GM10266 (cell line): ENCODE results near the gene FLNC.

ENCODE experiments used
- DNase-seq: peaks from one replicate; pipeline ENCODE4 v3.0.0; 2012; ENCODE audit errors: extremely low spot score
- CTCF ChIP-seq: IDR thresholded peaks from 2 replicates; pipeline ENCODE4 v1.5.1; 2012; ENCODE audit warnings: mild to moderate bottlenecking, low read depth; ENCODE audit not compliant: control insufficient read depth, insufficient read depth; ENCODE audit errors: missing control alignments

FLNC gene

GRCh38 chr7:128830231-128831177 is at the start of gene FLNC:
TSS of gene FLNC (plus strand) at chr7:128830406. CDS start at chr7:128830638, 232 bp downstream.
- no peak for DNase-seq
- no peak for TF ChIP-seq CTCF

GRCh38 chr7:128781126-128781525 is 49.1 kb upstream of the FLNC start:
- DNase-seq = no peak
- TF ChIP-seq CTCF = no peak

- no peak for DNase-seq
- no peak for TF ChIP-seq CTCF
Observed at GRCh38 chr7:128781851-128782250, 48.4 kb upstream of the FLNC start.

- no peak for TF ChIP-seq CTCF
- no peak for DNase-seq
Observed at GRCh38 chr7:128783143-128783861, 46.9 kb upstream of the FLNC start.

GRCh38 chr7:128785738-128786137 is 44.5 kb upstream of the FLNC start:
- no peak for DNase-seq
- no peak for TF ChIP-seq CTCF

GRCh38 chr7:128788446-128789412 is 41.5 kb upstream of the FLNC start:
- TF ChIP-seq CTCF = no peak
- no peak for DNase-seq
